DMS79 (cell line): ENCODE data around the gene MACROD2.
"Not testable (repeated sequence)": the region's sequence is repeated elsewhere in the genome, so short reads cannot be mapped to it uniquely, and the experiment has no call there.

Experiments used
- DNase-seq: peaks from one replicate; lab custom pipeline; 2025; lab: John Stamatoyannopoulos, UW

MACROD2 gene

GRCh38 chr20:14996883-14997672 is 1001.8 kb downstream of the MACROD2 start:
- DNase-seq = no peak

- DNase-seq = no peak
These were observed 1002.5 kb downstream of the MACROD2 start for GRCh38 chr20:14997791-14998190.

- DNase-seq = no peak
These were observed 1010.1 kb downstream of the MACROD2 start for GRCh38 chr20:15005300-15005986.

GRCh38 chr20:15011631-15012030 is 1016.3 kb downstream of the MACROD2 start:
- DNase-seq = no peak

GRCh38 chr20:15012566-15012965 is 1017.2 kb downstream of the MACROD2 start:
- DNase-seq = no peak

- DNase-seq = not testable (repeated sequence)
These were observed 1021.6 kb downstream of the MACROD2 start for GRCh38 chr20:15016875-15017274.

GRCh38 chr20:15018966-15019365 is 1023.6 kb downstream of the MACROD2 start:
- DNase-seq = no peak

GRCh38 chr20:15020845-15021244 is 1025.5 kb downstream of the MACROD2 start:
- no peak for DNase-seq

- DNase-seq = no peak
These were observed 1027.6 kb downstream of the MACROD2 start for GRCh38 chr20:15022921-15023320.

- no peak for DNase-seq
These were observed 1031.4 kb downstream of the MACROD2 start for GRCh38 chr20:15026759-15027158.

- DNase-seq = no peak
These were observed 1035.5 kb downstream of the MACROD2 start for GRCh38 chr20:15030826-15031225.

- no peak for DNase-seq
These were observed 1036.4 kb downstream of the MACROD2 start for GRCh38 chr20:15031546-15032351.

GRCh38 chr20:15032352-15032622 is 1037.0 kb downstream of the MACROD2 start:
- no peak for DNase-seq

- no peak for DNase-seq
These were observed 1038.0 kb downstream of the MACROD2 start for GRCh38 chr20:15033269-15033668.

- no peak for DNase-seq
These were observed 1038.6 kb downstream of the MACROD2 start for GRCh38 chr20:15033891-15034290.

GRCh38 chr20:15036948-15037347 is 1041.6 kb downstream of the MACROD2 start:
- DNase-seq = no peak

- DNase-seq = no peak
These were observed 1043.9 kb downstream of the MACROD2 start for GRCh38 chr20:15039088-15039752.

- DNase-seq = no peak
These were observed 1047.4 kb downstream of the MACROD2 start for GRCh38 chr20:15042723-15043122.

GRCh38 chr20:15045246-15045645 is 1049.9 kb downstream of the MACROD2 start:
- no peak for DNase-seq

- no peak for DNase-seq
These were observed 1051.7 kb downstream of the MACROD2 start for GRCh38 chr20:15047042-15047441.

GRCh38 chr20:15047601-15048000 is 1052.3 kb downstream of the MACROD2 start:
- DNase-seq = no peak

- no peak for DNase-seq
These were observed 1060.9 kb downstream of the MACROD2 start for GRCh38 chr20:15056246-15056645.
